Measurements from ENCODE around the gene GSK3A. TPM values are rescaled to one million over a fixed set of nuclear protein-coding genes. Genes with fewer than 3 reads are reported as not detected.
A peak's percentile ranks its signal among the peaks of the same experiment; 100 is the strongest.

GSK3A gene
- total and polyA plus RNA-seq, 9 of the 15 experiments (the other 6 are each of a cell fraction or from before 2014, with no cell fraction given), result 0.62 to 90.7 (median 33.3) TPM

- Histone ChIP-seq H3K9me3 (replicated peaks; ENCODE audit: control insufficient read depth, insufficient read depth, low read depth, low read length) (no peaks in the 10 kb centered on the region), H3K9me1 (ENCODE audit: control insufficient read depth, insufficient read depth, low read length) (no peaks in the 10 kb centered on the region), H3K36me3 (ENCODE audit: control insufficient read depth, insufficient read depth, low read length) (peaks cover 36% of the 10 kb centered on the region), H3K4me1 (replicated peaks in 1 of 2; ENCODE audit: control insufficient read depth in 2 of 2, insufficient read depth in 2 of 2, low read length in 2 of 2) (peaks cover 4 to 16% of the 10 kb centered on the region in 2 experiments; a peak in 4 of 5 replicates), H3K4me3 (peak overlapping the region; percentile 79), H3K9ac (ENCODE audit: insufficient read depth in 1 of 2, low read depth in 2 of 2, low read length in 2 of 2) (peak overlapping the region; percentile 89 to 95), H4K20me1 (replicated peaks; ENCODE audit: control insufficient read depth, insufficient read depth, low read length) (no peaks in the 10 kb centered on the region), H3K4me2 (ENCODE audit: insufficient read depth, low read length) (peak overlapping the region; percentile 92), H2AFZ (ENCODE audit: low read depth, low read length) (no peak overlapping the region), H3K27ac (ENCODE audit: extremely low read depth, low read depth, low read length) (peak overlapping the region; percentile 84; the same call in 2 of the 3 replicates), H3K27me3 (ENCODE audit: control insufficient read depth in 2 of 2, insufficient read depth in 2 of 2, low read length in 2 of 2) (no peaks in the 10 kb centered on the region), H3K79me2 (ENCODE audit: control insufficient read depth, insufficient read depth, low read length) (peaks cover 52% of the 10 kb centered on the region)
- CTCF ChIA-PET (ENCODE audit: low intra/inter-chr PET ratio), result no interaction called here
- in situ Hi-C loops (cut with MboI), result no loop called here
- FAIRE-seq (no peak), DNase-seq (ENCODE audit: extremely low read depth in 1 of 4, low spot score in 3 of 4) (no peak), ATAC-seq (no peak)
- POLR2A ChIA-PET, result interaction anchor here (0.6 to 11.7 kb wide), 5 partner anchors 8 to 381 kb away, joined by 3 to 116 read pairs (median 19); partner anchors contain the start of genes DEDD2, RPS19 and ZNF526
- TSS peak; percentile 67 for BruUV-seq (replicated peaks)
- 33% methylated on average over 1 of the region's 3 CpGs for WGBS (ENCODE audit: insufficient coverage, low coverage, missing lambda C conversion rate)
- intact Hi-C loops (cut with micrococcal nuclease), result loop anchor here (5.0 kb wide), 2 partner anchors 44 to 56 kb away; no protein-coding TSS in a partner anchor
- TF ChIP-seq GTF3C2 (IDR thresholded peaks at IDR 0.05; ENCODE audit: borderline replicate concordance, extremely low read depth, insufficient read length), result no peak
- no peak for TF ChIP-seq PHB2 (IDR thresholded peaks at IDR 0.05; ENCODE audit: low read depth)
- TF ChIP-seq FOXJ2 (tag; IDR thresholded peaks at IDR 0.05), result no peak
- TF ChIP-seq, protein P1, sequence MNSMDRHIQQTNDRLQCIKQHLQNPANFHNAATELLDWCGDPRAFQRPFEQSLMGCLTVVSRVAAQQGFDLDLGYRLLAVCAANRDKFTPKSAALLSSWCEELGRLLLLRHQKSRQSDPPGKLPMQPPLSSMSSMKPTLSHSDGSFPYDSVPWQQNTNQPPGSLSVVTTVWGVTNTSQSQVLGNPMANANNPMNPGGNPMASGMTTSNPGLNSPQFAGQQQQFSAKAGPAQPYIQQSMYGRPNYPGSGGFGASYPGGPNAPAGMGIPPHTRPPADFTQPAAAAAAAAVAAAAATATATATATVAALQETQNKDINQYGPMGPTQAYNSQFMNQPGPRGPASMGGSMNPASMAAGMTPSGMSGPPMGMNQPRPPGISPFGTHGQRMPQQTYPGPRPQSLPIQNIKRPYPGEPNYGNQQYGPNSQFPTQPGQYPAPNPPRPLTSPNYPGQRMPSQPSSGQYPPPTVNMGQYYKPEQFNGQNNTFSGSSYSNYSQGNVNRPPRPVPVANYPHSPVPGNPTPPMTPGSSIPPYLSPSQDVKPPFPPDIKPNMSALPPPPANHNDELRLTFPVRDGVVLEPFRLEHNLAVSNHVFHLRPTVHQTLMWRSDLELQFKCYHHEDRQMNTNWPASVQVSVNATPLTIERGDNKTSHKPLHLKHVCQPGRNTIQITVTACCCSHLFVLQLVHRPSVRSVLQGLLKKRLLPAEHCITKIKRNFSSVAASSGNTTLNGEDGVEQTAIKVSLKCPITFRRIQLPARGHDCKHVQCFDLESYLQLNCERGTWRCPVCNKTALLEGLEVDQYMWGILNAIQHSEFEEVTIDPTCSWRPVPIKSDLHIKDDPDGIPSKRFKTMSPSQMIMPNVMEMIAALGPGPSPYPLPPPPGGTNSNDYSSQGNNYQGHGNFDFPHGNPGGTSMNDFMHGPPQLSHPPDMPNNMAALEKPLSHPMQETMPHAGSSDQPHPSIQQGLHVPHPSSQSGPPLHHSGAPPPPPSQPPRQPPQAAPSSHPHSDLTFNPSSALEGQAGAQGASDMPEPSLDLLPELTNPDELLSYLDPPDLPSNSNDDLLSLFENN (IDR thresholded peaks at IDR 0.05; ENCODE audit: low read depth in 2 of 2, low read length in 2 of 2), result no peak
- no peak for TF ChIP-seq PHF8 (IDR thresholded peaks at IDR 0.05; ENCODE audit: borderline replicate concordance, low read length)
- TF ChIP-seq POU5F1 (IDR thresholded peaks at IDR 0.05; ENCODE audit: borderline replicate concordance, low read depth, low read length, partially characterized antibody), result no peak
- no peak for TF ChIP-seq ZNF212 (CRISPR knock-in tag; IDR thresholded peaks at IDR 0.05)
- no peak for TF ChIP-seq EWSR1 (IDR thresholded peaks at IDR 0.05; ENCODE audit: borderline replicate concordance, low read depth, partially characterized antibody)
- TF ChIP-seq DPF2 (IDR thresholded peaks at IDR 0.05), result no peak
- no peak for TF ChIP-seq SNIP1 (IDR thresholded peaks at IDR 0.05; ENCODE audit: low read depth)
These were observed 1.1 kb downstream of the GSK3A start for GRCh38 chr19:42241279-42241678.
